WTC11 (cell line): ENCODE measurements around the gene CDCA4. TPM values are rescaled to one million over a fixed set of nuclear protein-coding genes. Genes with fewer than 3 reads are reported as not detected.

Experiments used
- ATAC-seq: fragments of 200-7000 bp; cut with Tn5 transposase; 2 replicates; pipeline ENCODE4 v1.10.0; 2021; ENCODE audit warnings: mild to moderate bottlenecking, moderate library complexity
- Bru-seq: library from RNA; stranded (reverse); fragments of 400-500 nt; gene quantifications from one replicate; lab custom pipeline; 2021; lab: Mats Ljungman, UMichigan
- CTCF ChIA-PET: fragments of 300-600 bp; sonication (Branson Sonifier 250); formaldehyde crosslinking; loops from one replicate; lab custom pipeline; 2021; ENCODE audit warnings: antibody characterized with exemption; lab: Charles Lee
- POLR2A ChIA-PET: fragments of 350-600 bp; sonication (Branson Sonifier 250); formaldehyde crosslinking; loops from one replicate; lab custom pipeline; 2021; ENCODE audit warnings: antibody characterized with exemption; lab: Charles Lee
- DNase-seq: peaks from one replicate; pipeline ENCODE4 v3.0.0; 2021; ENCODE audit warnings: low spot score
- H3K27ac Mint-ChIP-seq: 2 replicates; pipeline ENCODE4 v1.8.0; 2021; ENCODE audit warnings: mixed read lengths
- H3K27me3 Mint-ChIP-seq: 2 replicates; pipeline ENCODE4 v1.8.0; 2021; ENCODE audit warnings: low read depth, mild to moderate bottlenecking, moderate library complexity, mixed read lengths
- H3K36me3 Mint-ChIP-seq: 2 replicates; pipeline ENCODE4 v1.8.0; 2021; ENCODE audit warnings: mixed read lengths
- H3K4me1 Mint-ChIP-seq: 2 replicates; pipeline ENCODE4 v1.8.0; 2022; ENCODE audit warnings: mixed read lengths
- H3K4me3 Mint-ChIP-seq: 2 replicates; pipeline ENCODE4 v1.8.0; 2021; ENCODE audit warnings: mild to moderate bottlenecking, moderate library complexity, mixed read lengths
- H3K9me3 Mint-ChIP-seq: 2 replicates; pipeline ENCODE4 v1.8.0; 2021; ENCODE audit warnings: mixed read lengths
- ARID4B ChIP-seq: sonication (generic); formaldehyde crosslinking; IDR thresholded peaks from 2 replicates; pipeline ENCODE4 v1.8.0; 2023; ENCODE audit warnings: missing genetic modification reagents, mild to moderate bottlenecking, borderline replicate concordance
- E2F1 ChIP-seq: sonication (generic); formaldehyde crosslinking; IDR thresholded peaks from 2 replicates; pipeline ENCODE4 v1.8.0; 2022; ENCODE audit warnings: mild to moderate bottlenecking, missing genetic modification reagents
- ESRRA ChIP-seq: sonication (generic); formaldehyde crosslinking; IDR thresholded peaks from 2 replicates; pipeline ENCODE4 v1.8.1; 2022; ENCODE audit warnings: mild to moderate bottlenecking, missing genetic modification reagents, borderline replicate concordance
- FOXJ3 ChIP-seq: sonication (generic); formaldehyde crosslinking; IDR thresholded peaks from 2 replicates; pipeline ENCODE4 v1.9.0; 2021; ENCODE audit warnings: missing genetic modification reagents, mild to moderate bottlenecking, borderline replicate concordance
- FOXK1 ChIP-seq: sonication (generic); formaldehyde crosslinking; IDR thresholded peaks from 2 replicates; pipeline ENCODE4 v1.8.0; 2022; ENCODE audit warnings: mild to moderate bottlenecking, moderate library complexity, missing genetic modification reagents
- FOXP4 ChIP-seq: sonication (generic); formaldehyde crosslinking; IDR thresholded peaks from 2 replicates; pipeline ENCODE4 v1.8.0; 2022; ENCODE audit warnings: mild to moderate bottlenecking, missing genetic modification reagents
- GABPB1 ChIP-seq: sonication (generic); formaldehyde crosslinking; IDR thresholded peaks from 2 replicates; pipeline ENCODE4 v1.8.1; 2023; ENCODE audit warnings: mild to moderate bottlenecking, missing genetic modification reagents
- JAZF1 ChIP-seq: fragments of 250-450 bp; sonication (Bioruptor Pico); IDR thresholded peaks from 2 replicates; pipeline ENCODE4 v1.9.0; 2021; ENCODE audit warnings: moderate library complexity, mild to moderate bottlenecking, inconsistent platforms
- KAT7 ChIP-seq: sonication (generic); formaldehyde crosslinking; IDR thresholded peaks from 2 replicates; pipeline ENCODE4 v1.8.1; 2023; ENCODE audit warnings: missing genetic modification reagents, mild to moderate bottlenecking, borderline replicate concordance
- MYBL2 ChIP-seq: sonication (generic); formaldehyde crosslinking; IDR thresholded peaks from 2 replicates; pipeline ENCODE4 v1.8.1; 2023; ENCODE audit warnings: mild to moderate bottlenecking, moderate library complexity, missing genetic modification reagents
- NFE2L1 ChIP-seq: sonication (generic); formaldehyde crosslinking; IDR thresholded peaks from 2 replicates; pipeline ENCODE4 v1.8.1; 2023; ENCODE audit warnings: missing genetic modification reagents
- NFYB ChIP-seq: sonication (generic); formaldehyde crosslinking; conservative IDR thresholded peaks from 2 replicates; pipeline ENCODE4 v1.8.0; 2022; ENCODE audit warnings: low read depth, missing genetic modification reagents
- NR1H2 ChIP-seq: sonication (generic); formaldehyde crosslinking; IDR thresholded peaks from 2 replicates; pipeline ENCODE4 v1.9.0; 2021; ENCODE audit warnings: mild to moderate bottlenecking, moderate library complexity, missing genetic modification reagents
- NR3C1 ChIP-seq: sonication (generic); formaldehyde crosslinking; conservative IDR thresholded peaks from 2 replicates; pipeline ENCODE4 v1.8.1; 2023; ENCODE audit warnings: low read depth, mild to moderate bottlenecking, missing genetic modification reagents
- PREB ChIP-seq: sonication (generic); formaldehyde crosslinking; IDR thresholded peaks from 2 replicates; pipeline ENCODE4 v1.8.1; 2022; ENCODE audit warnings: mild to moderate bottlenecking, missing genetic modification reagents, moderate library complexity, borderline replicate concordance
- SP1 ChIP-seq: sonication (generic); formaldehyde crosslinking; conservative IDR thresholded peaks from 2 replicates; pipeline ENCODE4 v1.8.1; 2022; ENCODE audit warnings: missing genetic modification reagents
- TEAD4 ChIP-seq: sonication (generic); formaldehyde crosslinking; IDR thresholded peaks from 2 replicates; pipeline ENCODE4 v1.8.0; 2022; ENCODE audit warnings: mild to moderate bottlenecking, missing genetic modification reagents
- TP53 ChIP-seq: sonication (generic); formaldehyde crosslinking; IDR thresholded peaks from 2 replicates; pipeline ENCODE4 v1.8.1; 2023; ENCODE audit warnings: mild to moderate bottlenecking, missing genetic modification reagents
- USF1 ChIP-seq: sonication (generic); formaldehyde crosslinking; IDR thresholded peaks from 2 replicates; pipeline ENCODE4 v1.8.0; 2022; ENCODE audit warnings: mild to moderate bottlenecking, missing genetic modification reagents
- USF2 ChIP-seq: sonication (generic); formaldehyde crosslinking; IDR thresholded peaks from 2 replicates; pipeline ENCODE4 v1.8.1; 2023; ENCODE audit warnings: mild to moderate bottlenecking, missing genetic modification reagents, moderate library complexity
- ZBTB21 ChIP-seq: sonication (generic); formaldehyde crosslinking; IDR thresholded peaks from 2 replicates; pipeline ENCODE4 v1.8.1; 2023; ENCODE audit warnings: mild to moderate bottlenecking, missing genetic modification reagents, borderline replicate concordance
- ZSCAN18 ChIP-seq: fragments of 250-450 bp; sonication (Bioruptor Pico); IDR thresholded peaks from 2 replicates; pipeline ENCODE4 v2.1.2; 2022; ENCODE audit warnings: mild to moderate bottlenecking, moderate library complexity
- long read RNA-seq, 3 experiments: library from RNA in 1 of 3; library from capped mRNA in 1 of 3; library from polyadenylated mRNA in 1 of 3; unstranded in 2 of 3; stranded (forward) in 1 of 3; transcript quantifications; one replicate each; pipeline ENCODE4 v2.0.0, GENCODE V29; 2021
- total RNA-seq: library from RNA; stranded (reverse); gene quantifications from 3 replicates; pipeline ENCODE4 v1.2.3, GENCODE V29; 2021

Gene CDCA4
- 55.9 to 63.3 TPM (median 58.3 TPM) in 3 replicates for total RNA-seq
- percentile 89 among the genes with signal in this experiment for Bru-seq, nascent RNA
- long read RNA-seq, experiment 1, transcript CDCA4-201 (2 exons, 2,513 nt), result major isoform, 326 of 355 reads
- long read RNA-seq, experiment 1, partial matches to known transcripts, result 3 of 355 reads
- long read RNA-seq, experiment 1, other reads (novel, unspliced or antisense), result 24 of 355 reads
- long read RNA-seq, experiment 2, transcript CDCA4-201 (2 exons, 2,513 nt), result major isoform, 57 of 81 reads
- long read RNA-seq, experiment 2, partial matches to known transcripts, result 0 of 81 reads
- long read RNA-seq, experiment 2, other reads (novel, unspliced or antisense), result 23 of 81 reads
- long read RNA-seq, experiment 3, transcript CDCA4-201 (2 exons, 2,513 nt), result major isoform, 237 of 242 reads
- long read RNA-seq, experiment 3, partial matches to known transcripts, result 0 of 242 reads
- long read RNA-seq, experiment 3, other reads (novel, unspliced or antisense), result 5 of 242 reads

GRCh38 chr14:105020815-105021655 lies at the start of gene CDCA4:
CDCA4 (minus strand) TSS chr14:105021083; CDS start chr14:105011929, 9,154 bp downstream.
- H3K4me1 Mint-ChIP-seq, result peaks cover 63% of the 10 kb centered on the region
- DNase-seq (peak; percentile 96), ATAC-seq (peak; percentile 89)
- H3K4me3 Mint-ChIP-seq, result peak within 1 kb of the TSS; percentile 88
- no peaks in the 10 kb centered on the region for H3K9me3 Mint-ChIP-seq
- peak within 1 kb of the TSS; percentile 73 for H3K27ac Mint-ChIP-seq
- ChIA-PET POLR2A (no interaction called here), CTCF (interaction anchor here (0.6 to 3.1 kb wide), 12 partner anchors 11 to 460 kb away, joined by 3 to 21 read pairs (median 3); no protein-coding TSS in a partner anchor)
- no peaks in the 10 kb centered on the region; the same call in 1 of the 2 replicates for H3K27me3 Mint-ChIP-seq
- H3K36me3 Mint-ChIP-seq, result peaks cover 15% of the 10 kb centered on the region
- TF ChIP-seq SP1, result peak; percentile 91
- no peak for TF ChIP-seq NFE2L1 (CRISPR knock-in tag)
- peak; percentile 92 for TF ChIP-seq USF1 (CRISPR knock-in tag)
- no peak for TF ChIP-seq KAT7 (CRISPR knock-in tag)
- peak; percentile 82 for TF ChIP-seq NFYB (CRISPR knock-in tag)
- TF ChIP-seq FOXP4, result no peak; the same call in 1 of the 2 replicates
- no peak; the same call in 1 of the 2 replicates for TF ChIP-seq NR3C1 (CRISPR knock-in tag)
- TF ChIP-seq NR1H2 (CRISPR knock-in tag), result no peak
- no peak for TF ChIP-seq ZSCAN18 (CRISPR knock-in tag)
- TF ChIP-seq ARID4B (CRISPR knock-in tag), result peak; percentile 21
- no peak for TF ChIP-seq TEAD4 (CRISPR knock-in tag)
- 0 out of 2 replicates have a peak, but pooled peaks have one; percentile 48 for TF ChIP-seq FOXK1 (CRISPR knock-in tag)
- no peak for TF ChIP-seq FOXJ3 (CRISPR knock-in tag)
- peak; percentile 93 for TF ChIP-seq TP53 (CRISPR knock-in tag)
- TF ChIP-seq ZBTB21, result peak; percentile 62; the same call in 1 of the 2 replicates
- TF ChIP-seq ESRRA (CRISPR knock-in tag), result no peak
- 0 out of 2 replicates have a peak, but pooled peaks have one; percentile 51 for TF ChIP-seq GABPB1 (CRISPR knock-in tag)
- TF ChIP-seq MYBL2 (CRISPR knock-in tag), result peak; percentile 98
- no peak for TF ChIP-seq JAZF1 (CRISPR knock-in tag)
- peak; percentile 82; the same call in 1 of the 2 replicates for TF ChIP-seq E2F1 (CRISPR knock-in tag)
- TF ChIP-seq PREB, result 0 out of 2 replicates have a peak, but pooled peaks have one; percentile 35
- peak; percentile 93 for TF ChIP-seq USF2 (CRISPR knock-in tag)
